Stimulated activated effector memory CD8-positive, alpha-beta T cell treated with anti-CD3 and anti-CD28 coated beads, Interleukin-12 subunit alpha, Interleukin-12 subunit beta, amount 100 ng/mL, for 72 hours (primary cell): Measurements from ENCODE around the gene MYB.
A peak's percentile ranks its signal among the peaks of the same experiment; 100 is the strongest.
"Not testable (repeated sequence)": the region's sequence is repeated elsewhere in the genome, so short reads cannot be mapped to it uniquely, and the experiment has no call there.

Source experiments
- ATAC-seq: fragments of 150-1000 bp; cut with Tn5 transposase; 2 replicates; pipeline ENCODE4 v1.10.0; 2021
- DNase-seq, 2 donors: peaks; one replicate each; pipeline ENCODE4 v3.0.0; 2021 to 2022; ENCODE audit warnings: low spot score in 2 of 2
- H3K27ac Mint-ChIP-seq: one replicate; pipeline ENCODE4 v1.8.0; 2022; ENCODE audit warnings: mild to moderate bottlenecking, mixed read lengths
- H3K36me3 Mint-ChIP-seq: one replicate; pipeline ENCODE4 v1.8.0; 2022; ENCODE audit warnings: mild to moderate bottlenecking, mixed read lengths
- H3K4me1 Mint-ChIP-seq: one replicate; pipeline ENCODE4 v1.8.0; 2022; ENCODE audit warnings: mixed read lengths
- H3K4me3 Mint-ChIP-seq: one replicate; pipeline ENCODE4 v1.8.0; 2022; ENCODE audit warnings: mild to moderate bottlenecking, mixed read lengths
- H3K9me3 Mint-ChIP-seq: one replicate; pipeline ENCODE4 v1.8.0; 2022; ENCODE audit warnings: mixed read lengths

The MYB gene

GRCh38 chr6:135180542-135181332, at the start of gene MYB:
TSS of gene MYB (plus strand) at chr6:135181308. CDS start at chr6:135181514, 206 bp downstream.
- ATAC-seq (peak; percentile 46), DNase-seq (peak; percentile 62 to 88)
- peaks cover 46% of the 10 kb centered on the region for H3K36me3 Mint-ChIP-seq
- H3K27ac Mint-ChIP-seq: peak within 1 kb of the TSS; percentile 91
- H3K9me3 Mint-ChIP-seq: no peaks in the 10 kb centered on the region
- peak within 1 kb of the TSS; percentile 93 for H3K4me3 Mint-ChIP-seq
- H3K4me1 Mint-ChIP-seq: peaks cover 27% of the 10 kb centered on the region

- no peak overlapping the region for H3K4me3 Mint-ChIP-seq
- H3K36me3 Mint-ChIP-seq: peaks cover 8% of the 10 kb centered on the region
- peaks cover 38% of the 10 kb centered on the region for H3K4me1 Mint-ChIP-seq
- H3K9me3 Mint-ChIP-seq: no peaks in the 10 kb centered on the region
- ATAC-seq (no peak), DNase-seq (no peak)
- H3K27ac Mint-ChIP-seq: no peak overlapping the region
These were observed 48.3 kb upstream of the MYB start for GRCh38 chr6:135132776-135133175.

- ATAC-seq: peak; percentile 24
- DNase-seq: no peak
- Mint-ChIP-seq H3K4me3 (no peak overlapping the region), H3K4me1 (peaks cover 17% of the 10 kb centered on the region), H3K9me3 (no peaks in the 10 kb centered on the region), H3K27ac (peak overlapping the region; percentile 41), H3K36me3 (no peaks in the 10 kb centered on the region)
These were observed 45.3 kb upstream of the MYB start for GRCh38 chr6:135135835-135136234.

GRCh38 chr6:135137826-135138225, 43.3 kb upstream of the MYB start:
- ATAC-seq (no peak), DNase-seq (no peak)
- H3K4me3 Mint-ChIP-seq: no peak overlapping the region
- peaks cover 17% of the 10 kb centered on the region for H3K4me1 Mint-ChIP-seq
- H3K36me3 Mint-ChIP-seq: no peaks in the 10 kb centered on the region
- no peaks in the 10 kb centered on the region for H3K9me3 Mint-ChIP-seq
- H3K27ac Mint-ChIP-seq: no peak overlapping the region

- ATAC-seq (no peak), DNase-seq (no peak)
- Mint-ChIP-seq H3K4me1 (peaks cover 16% of the 10 kb centered on the region), H3K4me3 (no peak overlapping the region), H3K36me3 (peaks cover 6% of the 10 kb centered on the region), H3K9me3 (no peaks in the 10 kb centered on the region), H3K27ac (no peak overlapping the region)
These were observed 39.9 kb upstream of the MYB start for GRCh38 chr6:135141182-135141581.

GRCh38 chr6:135141728-135142127, 39.4 kb upstream of the MYB start:
- DNase-seq (no peak), ATAC-seq (no peak)
- Mint-ChIP-seq H3K36me3 (peaks cover 6% of the 10 kb centered on the region), H3K4me3 (no peak overlapping the region), H3K4me1 (peaks cover 20% of the 10 kb centered on the region), H3K9me3 (no peaks in the 10 kb centered on the region), H3K27ac (no peak overlapping the region)

GRCh38 chr6:135142232-135142631, 38.9 kb upstream of the MYB start:
- DNase-seq, H3K4me3 Mint-ChIP-seq, H3K27ac Mint-ChIP-seq, H3K9me3 Mint-ChIP-seq, H3K36me3 Mint-ChIP-seq, ATAC-seq: not testable (repeated sequence)
- H3K4me1 Mint-ChIP-seq: peaks cover 22% of the 10 kb centered on the region

- H3K4me1 Mint-ChIP-seq: peaks cover 35% of the 10 kb centered on the region
- no peak for ATAC-seq
These were observed 36.4 kb upstream of the MYB start for GRCh38 chr6:135144673-135145062.

GRCh38 chr6:135145063-135145800, 35.9 kb upstream of the MYB start:
- peaks cover 35% of the 10 kb centered on the region for H3K4me1 Mint-ChIP-seq
- no peaks in the 10 kb centered on the region for H3K9me3 Mint-ChIP-seq
- ATAC-seq: peak; percentile 53

More at GRCh38 chr6:135144673-135145062, 36.4 kb upstream of the MYB start:
- no peaks in the 10 kb centered on the region for H3K9me3 Mint-ChIP-seq
- H3K4me3 Mint-ChIP-seq: peak overlapping the region; percentile 46
- no peak for DNase-seq
- peaks cover 6% of the 10 kb centered on the region for H3K36me3 Mint-ChIP-seq
- peak overlapping the region; percentile 57 for H3K27ac Mint-ChIP-seq

GRCh38 chr6:135146162-135146934, 34.8 kb upstream of the MYB start:
- peaks cover 6% of the 10 kb centered on the region for H3K36me3 Mint-ChIP-seq
- peaks cover 35% of the 10 kb centered on the region for H3K4me1 Mint-ChIP-seq
- peak; percentile 73 for ATAC-seq
- H3K4me3 Mint-ChIP-seq: peak overlapping the region; percentile 46
- DNase-seq: no peak
- H3K27ac Mint-ChIP-seq: peak overlapping the region; percentile 57
- no peaks in the 10 kb centered on the region for H3K9me3 Mint-ChIP-seq

More at GRCh38 chr6:135145063-135145800, 35.9 kb upstream of the MYB start:
- Mint-ChIP-seq H3K4me3 (peak overlapping the region; percentile 46), H3K27ac (peak overlapping the region; percentile 57), H3K36me3 (peaks cover 6% of the 10 kb centered on the region)
- DNase-seq: no peak

- H3K9me3 Mint-ChIP-seq: no peaks in the 10 kb centered on the region
- DNase-seq (no peak), ATAC-seq (peak; percentile 85)
- H3K36me3 Mint-ChIP-seq: peaks cover 6% of the 10 kb centered on the region
- peak overlapping the region; percentile 8 for H3K27ac Mint-ChIP-seq
- peaks cover 35% of the 10 kb centered on the region for H3K4me1 Mint-ChIP-seq
- H3K4me3 Mint-ChIP-seq: peak overlapping the region; percentile 14
These were observed 33.2 kb upstream of the MYB start for GRCh38 chr6:135147637-135148592.

- Mint-ChIP-seq H3K27ac (no peak overlapping the region), H3K9me3 (no peaks in the 10 kb centered on the region), H3K4me3 (no peak overlapping the region), H3K4me1 (peaks cover 40% of the 10 kb centered on the region), H3K36me3 (peaks cover 6% of the 10 kb centered on the region)
- DNase-seq (no peak), ATAC-seq (no peak)
These were observed 32.2 kb upstream of the MYB start for GRCh38 chr6:135148889-135149288.

GRCh38 chr6:135149376-135149775, 31.7 kb upstream of the MYB start:
- peaks cover 6% of the 10 kb centered on the region for H3K36me3 Mint-ChIP-seq

GRCh38 chr6:135150481-135150880, 30.6 kb upstream of the MYB start:
- not testable (repeated sequence) for DNase-seq, H3K9me3 Mint-ChIP-seq, H3K36me3 Mint-ChIP-seq, ATAC-seq, H3K27ac Mint-ChIP-seq, H3K4me3 Mint-ChIP-seq
- H3K4me1 Mint-ChIP-seq: peaks cover 38% of the 10 kb centered on the region

More at GRCh38 chr6:135149376-135149775, 31.7 kb upstream of the MYB start:
- Mint-ChIP-seq H3K4me1 (peaks cover 40% of the 10 kb centered on the region), H3K9me3 (no peaks in the 10 kb centered on the region), H3K27ac (no peak overlapping the region), H3K4me3 (no peak overlapping the region)
- ATAC-seq (no peak), DNase-seq (no peak)
